HepG2 (cell line): ENCODE results near the gene ANKEF1. TPM values are rescaled to one million over a fixed set of nuclear protein-coding genes. Genes with fewer than 3 reads are reported as not detected.

Experiments
- ATAC-seq: fragments of 200-7000 bp; cut with Tn5 transposase; 3 replicates; pipeline ENCODE4 v1.9.1; 2020; ENCODE audit warnings: mild to moderate bottlenecking, moderate library complexity
- BruUV-seq: library from RNA; stranded (reverse); fragments of 400-500 nt; replicated peaks from 2 replicates; lab custom pipeline; 2021; lab: Mats Ljungman, UMichigan
- CTCF ChIA-PET: fragments of 300-600 bp; formaldehyde crosslinking; extraction: SDS; loops from one replicate; lab custom pipeline; 2021; ENCODE audit warnings: low total read pairs, inconsistent platforms, low intra/inter-chr PET ratio; lab: Yijun Ruan, JAX
- POLR2A ChIA-PET: fragments of 350-600 bp; sonication (Branson Sonifier 250); formaldehyde crosslinking; loops from one replicate; lab custom pipeline; 2020; ENCODE audit warnings: antibody characterized with exemption, inconsistent platforms; lab: Yijun Ruan, JAX
- DNase-seq: peaks from one replicate; pipeline ENCODE4 v3.0.0-alpha.2; 2015; ENCODE audit warnings: low spot score
- FAIRE-seq: peaks from 3 replicates; lab custom pipeline; 2011; peaks lifted over from hg19 to GRCh38; lab: Jason Lieb, UNC
- H2AFZ ChIP-seq: one replicate; pipeline ENCODE4 v1.6.1; 2011; ENCODE audit warnings: low read length, inconsistent platforms
- H3K27ac ChIP-seq: fragments of 300-600 bp; 3 replicates; pipeline ENCODE4 v1.8.0; 2011; ENCODE audit warnings: mixed run types, mild to moderate bottlenecking, mixed read lengths, low read length, inconsistent platforms; ENCODE audit not compliant: insufficient read depth; ENCODE audit errors: extremely low read length
- H3K27me3 ChIP-seq, 2 experiments: fragments of 200-600 bp in 1 of 2; 2 replicates in 1 of 2; 3 replicates in 1 of 2; pipeline versions ENCODE4 v1.6.0 to v1.8.0; 2011; ENCODE audit warnings: low read length in 2 of 2, mild to moderate bottlenecking in 2 of 2, moderate library complexity in 2 of 2, inconsistent platforms in 1 of 2; ENCODE audit not compliant: insufficient read depth in 2 of 2, control insufficient read depth in 1 of 2
- H3K36me3 ChIP-seq, 2 experiments: fragments of 200-600 bp in 1 of 2; replicated peaks in 1 of 2; 2 replicates in 1 of 2; 3 replicates in 1 of 2; pipeline versions ENCODE4 v1.5.1 to v1.8.0; 2011; ENCODE audit warnings: low read length in 2 of 2, inconsistent platforms in 1 of 2; ENCODE audit not compliant: insufficient read depth in 2 of 2, control insufficient read depth in 1 of 2
- H3K4me1 ChIP-seq: 2 replicates; pipeline ENCODE4 v1.5.1; 2012; ENCODE audit warnings: low read length, inconsistent platforms; ENCODE audit not compliant: insufficient read depth
- H3K4me2 ChIP-seq: 2 replicates; pipeline ENCODE4 v1.6.0; 2011; ENCODE audit warnings: low read depth, low read length, inconsistent platforms
- H3K4me3 ChIP-seq, 3 experiments: fragments of 200-600 bp in 1 of 3; sonication (generic), shearing (Covaris generic) in 1 of 3; replicated peaks in 1 of 3; 2 replicates each; pipeline ENCODE4 v1.5.1; 2011 to 2016; ENCODE audit warnings: low read length in 3 of 3, inconsistent platforms in 2 of 3, low read depth in 2 of 3, mild to moderate bottlenecking in 2 of 3, control low read depth in 1 of 3, mixed read lengths in 1 of 3; ENCODE audit not compliant: insufficient read depth in 1 of 3
- H3K79me2 ChIP-seq: one replicate; pipeline ENCODE4 v1.6.1; 2011; ENCODE audit warnings: low read length, inconsistent platforms; ENCODE audit not compliant: insufficient read depth
- H3K9ac ChIP-seq: 2 replicates; pipeline ENCODE4 v1.6.0; 2011; ENCODE audit warnings: mild to moderate bottlenecking, low read depth, low read length, inconsistent platforms; ENCODE audit not compliant: insufficient read depth
- H3K9me3 ChIP-seq: 2 replicates; pipeline ENCODE4 v1.5.1; 2012; ENCODE audit warnings: mild to moderate bottlenecking, low read length
- H4K20me1 ChIP-seq: 2 replicates; pipeline ENCODE4 v1.6.0; 2011; ENCODE audit warnings: inconsistent platforms, mild to moderate bottlenecking, low read length, moderate library complexity; ENCODE audit not compliant: insufficient read depth
- ARID3A ChIP-seq: IDR thresholded peaks from 2 replicates; pipeline ENCODE4 v1.6.1; 2012; ENCODE audit warnings: low read depth, low read length, improper control_type of control experiment
- CSRNP1 ChIP-seq: sonication (generic); formaldehyde crosslinking; IDR thresholded peaks from 2 replicates; pipeline ENCODE4 v1.8.1; 2023; ENCODE audit warnings: mild to moderate bottlenecking, missing genetic modification reagents
- HNRNPH1 ChIP-seq: fragments of 200-400 bp; formaldehyde crosslinking; optimal IDR thresholded peaks from 2 replicates; pipeline ENCODE3; 2017; ENCODE audit warnings: mild to moderate bottlenecking, low read depth, low read length
- SIX1 ChIP-seq: sonication (generic); formaldehyde crosslinking; IDR thresholded peaks from 2 replicates; pipeline ENCODE4 v1.4.0; 2020; ENCODE audit warnings: missing genetic modification reagents, borderline replicate concordance
- STAT5B ChIP-seq: sonication (generic); formaldehyde crosslinking; IDR thresholded peaks from 2 replicates; pipeline ENCODE4 v1.4.0; 2020; ENCODE audit warnings: missing genetic modification reagents
- ZNF281 ChIP-seq: sonication (generic); formaldehyde crosslinking; IDR thresholded peaks from 2 replicates; pipeline ENCODE4 v1.4.0; 2020; ENCODE audit warnings: missing genetic modification reagents, borderline replicate concordance
- WGBS: methylation state at CpG from one replicate; pipeline ENCODE4 v1.1.6; 2017; ENCODE audit warnings: low lambda C conversion rate; 5-methylcytosine and 5-hydroxymethylcytosine counted together
- in situ Hi-C: cut with HindIII; loops from 2 replicates; pipeline ENCODE4 v1.10.0; 2017; ENCODE audit warnings: low pct_unique_long_range_greater_than_20kb; ENCODE audit not compliant: extremely low pct_ligation_motif_present
- intact Hi-C: fragments of 100-400 bp; cut with micrococcal nuclease; formaldehyde crosslinking; loops from one replicate; pipeline ENCODE4 v1.10.0; 2022; ENCODE audit not compliant: unreplicated experiment
- polyA plus RNA-seq, 8 experiments: library from polyadenylated mRNA; depleted of rRNA in 3 of 8; stranded (reverse) in 7 of 8; unstranded in 1 of 8; fragments of >200 nt; fragmentation: Illumina TruSeq in 4 of 8; extraction: Trizol in 4 of 8; gene quantifications; 2 replicates each; pipeline versions ENCODE4 v1.2.1 to v1.2.3, GENCODE V29; 2011 to 2016; ENCODE audit warnings: low read depth in 4 of 8, missing spikeins in 1 of 8, mixed read lengths in 1 of 8; ENCODE audit not compliant: insufficient read depth in 1 of 8
- total RNA-seq, 5 experiments: library from RNA; depleted of rRNA; stranded (reverse); fragments of >200 nt; fragmentation: Illumina TruSeq; extraction: Trizol; gene quantifications; 2 replicates each; pipeline ENCODE4 v1.2.3, GENCODE V29; 2016; ENCODE audit warnings: low read depth in 1 of 5
- TF ChIP-seq, protein P1 (sequence below): sonication (generic); formaldehyde crosslinking; IDR thresholded peaks from 2 replicates; pipeline ENCODE4 v1.5.0; 2020; ENCODE audit warnings: mild to moderate bottlenecking, missing genetic modification reagents, borderline replicate concordance

Gene ANKEF1
- total and polyA plus RNA-seq, 2 of the 13 experiments (the other 11 are each of a cell fraction or from before 2014, with no cell fraction given): 3.1 to 8.6 TPM

DNA sequence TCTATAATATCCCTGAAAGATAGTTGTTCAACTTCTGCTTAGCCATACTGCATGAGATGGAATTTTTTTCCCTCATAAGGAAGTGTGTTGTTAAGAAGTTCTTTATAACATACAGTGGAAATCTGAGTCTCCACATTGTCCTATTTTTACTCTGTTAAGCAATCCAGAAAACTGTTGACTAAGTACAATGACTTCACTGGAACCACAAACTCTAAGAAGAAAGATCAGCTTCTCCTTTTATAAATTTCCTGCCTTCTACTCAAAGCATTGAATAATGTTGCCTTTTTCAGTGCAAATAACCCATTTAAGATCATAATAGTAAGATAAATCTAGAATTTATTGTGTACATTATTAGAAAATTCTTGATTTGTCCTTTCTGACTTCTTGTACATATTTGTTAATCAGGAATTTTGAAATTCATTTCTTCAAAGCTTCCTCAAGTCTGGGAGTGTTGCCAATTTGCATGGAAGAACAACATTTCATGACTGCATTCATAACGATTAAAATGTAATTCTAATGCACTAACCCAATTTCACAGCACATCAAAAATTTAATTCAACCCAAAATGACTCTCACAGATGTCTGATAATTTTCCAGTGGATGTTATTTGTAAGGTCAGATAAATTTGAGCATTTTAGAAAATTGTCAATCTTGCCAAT lies 45.6 kb upstream of the ANKEF1 start (continued):
- no peak for TF ChIP-seq ZNF281 (CRISPR knock-in tag)
- no peak for TF ChIP-seq SIX1 (CRISPR knock-in tag)

- Histone ChIP-seq H4K20me1 (no peaks in the 10 kb centered on the region), H3K79me2 (no peaks in the 10 kb centered on the region), H3K36me3 (no peaks in the 10 kb centered on the region), H3K4me3 (no peak overlapping the region), H2AFZ (no peak overlapping the region), H3K27me3 (no peaks in the 10 kb centered on the region), H3K27ac (no peak overlapping the region), H3K4me2 (no peak overlapping the region), H3K9me3 (no peaks in the 10 kb centered on the region), H3K4me1 (no peaks in the 10 kb centered on the region), H3K9ac (no peak overlapping the region)
- ATAC-seq (no peak), FAIRE-seq (no peak), DNase-seq (no peak)
- ChIA-PET CTCF (no interaction called here), POLR2A (no interaction called here)
- BruUV-seq: no TSS peak
- in situ Hi-C loops: no loop called here
- WGBS: 24% methylated on average over 4 of the region's 4 CpGs
- intact Hi-C loops: no loop called here
- no peak for TF ChIP-seq HNRNPH1
- TF ChIP-seq ARID3A: no peak
- no peak for TF ChIP-seq STAT5B (CRISPR knock-in tag)
- no peak for TF ChIP-seq CSRNP1 (CRISPR knock-in tag)
- TF ChIP-seq, protein P1, sequence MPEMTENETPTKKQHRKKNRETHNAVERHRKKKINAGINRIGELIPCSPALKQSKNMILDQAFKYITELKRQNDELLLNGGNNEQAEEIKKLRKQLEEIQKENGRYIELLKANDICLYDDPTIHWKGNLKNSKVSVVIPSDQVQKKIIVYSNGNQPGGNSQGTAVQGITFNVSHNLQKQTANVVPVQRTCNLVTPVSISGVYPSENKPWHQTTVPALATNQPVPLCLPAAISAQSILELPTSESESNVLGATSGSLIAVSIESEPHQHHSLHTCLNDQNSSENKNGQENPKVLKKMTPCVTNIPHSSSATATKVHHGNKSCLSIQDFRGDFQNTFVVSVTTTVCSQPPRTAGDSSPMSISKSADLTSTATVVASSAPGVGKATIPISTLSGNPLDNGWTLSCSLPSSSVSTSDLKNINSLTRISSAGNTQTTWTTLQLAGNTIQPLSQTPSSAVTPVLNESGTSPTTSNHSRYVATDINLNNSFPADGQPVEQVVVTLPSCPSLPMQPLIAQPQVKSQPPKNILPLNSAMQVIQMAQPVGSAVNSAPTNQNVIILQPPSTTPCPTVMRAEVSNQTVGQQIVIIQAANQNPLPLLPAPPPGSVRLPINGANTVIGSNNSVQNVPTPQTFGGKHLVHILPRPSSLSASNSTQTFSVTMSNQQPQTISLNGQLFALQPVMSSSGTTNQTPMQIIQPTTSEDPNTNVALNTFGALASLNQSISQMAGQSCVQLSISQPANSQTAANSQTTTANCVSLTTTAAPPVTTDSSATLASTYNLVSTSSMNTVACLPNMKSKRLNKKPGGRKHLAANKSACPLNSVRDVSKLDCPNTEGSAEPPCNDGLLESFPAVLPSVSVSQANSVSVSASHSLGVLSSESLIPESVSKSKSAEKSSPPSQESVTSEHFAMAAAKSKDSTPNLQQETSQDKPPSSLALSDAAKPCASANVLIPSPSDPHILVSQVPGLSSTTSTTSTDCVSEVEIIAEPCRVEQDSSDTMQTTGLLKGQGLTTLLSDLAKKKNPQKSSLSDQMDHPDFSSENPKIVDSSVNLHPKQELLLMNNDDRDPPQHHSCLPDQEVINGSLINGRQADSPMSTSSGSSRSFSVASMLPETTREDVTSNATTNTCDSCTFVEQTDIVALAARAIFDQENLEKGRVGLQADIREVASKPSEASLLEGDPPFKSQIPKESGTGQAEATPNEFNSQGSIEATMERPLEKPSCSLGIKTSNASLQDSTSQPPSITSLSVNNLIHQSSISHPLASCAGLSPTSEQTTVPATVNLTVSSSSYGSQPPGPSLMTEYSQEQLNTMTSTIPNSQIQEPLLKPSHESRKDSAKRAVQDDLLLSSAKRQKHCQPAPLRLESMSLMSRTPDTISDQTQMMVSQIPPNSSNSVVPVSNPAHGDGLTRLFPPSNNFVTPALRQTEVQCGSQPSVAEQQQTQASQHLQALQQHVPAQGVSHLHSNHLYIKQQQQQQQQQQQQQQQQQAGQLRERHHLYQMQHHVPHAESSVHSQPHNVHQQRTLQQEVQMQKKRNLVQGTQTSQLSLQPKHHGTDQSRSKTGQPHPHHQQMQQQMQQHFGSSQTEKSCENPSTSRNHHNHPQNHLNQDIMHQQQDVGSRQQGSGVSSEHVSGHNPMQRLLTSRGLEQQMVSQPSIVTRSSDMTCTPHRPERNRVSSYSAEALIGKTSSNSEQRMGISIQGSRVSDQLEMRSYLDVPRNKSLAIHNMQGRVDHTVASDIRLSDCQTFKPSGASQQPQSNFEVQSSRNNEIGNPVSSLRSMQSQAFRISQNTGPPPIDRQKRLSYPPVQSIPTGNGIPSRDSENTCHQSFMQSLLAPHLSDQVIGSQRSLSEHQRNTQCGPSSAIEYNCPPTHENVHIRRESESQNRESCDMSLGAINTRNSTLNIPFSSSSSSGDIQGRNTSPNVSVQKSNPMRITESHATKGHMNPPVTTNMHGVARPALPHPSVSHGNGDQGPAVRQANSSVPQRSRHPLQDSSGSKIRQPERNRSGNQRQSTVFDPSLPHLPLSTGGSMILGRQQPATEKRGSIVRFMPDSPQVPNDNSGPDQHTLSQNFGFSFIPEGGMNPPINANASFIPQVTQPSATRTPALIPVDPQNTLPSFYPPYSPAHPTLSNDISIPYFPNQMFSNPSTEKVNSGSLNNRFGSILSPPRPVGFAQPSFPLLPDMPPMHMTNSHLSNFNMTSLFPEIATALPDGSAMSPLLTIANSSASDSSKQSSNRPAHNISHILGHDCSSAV (CRISPR knock-in tag): no peak
Observed at GRCh38 chr20:9993137-9993536, 41.6 kb upstream of the ANKEF1 start.
